ENCODE measurements around the gene COA8.
"Not testable (repeated sequence)": the region's sequence is repeated elsewhere in the genome, so short reads cannot be mapped to it uniquely, and the experiment has no call there.

COA8 gene

GRCh38 chr14:103520657-103521437 is 41.9 kb upstream of the COA8 start:
- Histone ChIP-seq H3K27ac (ENCODE audit: low read depth, low read length) (no peak overlapping the region; the same call in 1 of the 2 replicates), H2AFZ (ENCODE audit: low read length, unreplicated experiment) (no peak overlapping the region), H3K4me3 (ENCODE audit: low read depth, low read length) (peak overlapping the region; percentile 84), H3K4me1 (ENCODE audit: control insufficient read depth, insufficient read depth, low read length, unreplicated experiment) (peaks cover 24% of the 10 kb centered on the region), H3K36me3 (ENCODE audit: insufficient read depth, low read length) (no peaks in the 10 kb centered on the region), H3K79me2 (ENCODE audit: control insufficient read depth, insufficient read depth, low read length, unreplicated experiment) (no peaks in the 10 kb centered on the region), H3K27me3 (ENCODE audit: insufficient read depth, low read length) (peaks cover 23% of the 10 kb centered on the region)

GRCh38 chr14:103521438-103521950 is 41.3 kb upstream of the COA8 start:
- Histone ChIP-seq H3K27me3 (ENCODE audit: insufficient read depth, low read length) (peaks cover 23% of the 10 kb centered on the region), H3K79me2 (ENCODE audit: control insufficient read depth, insufficient read depth, low read length, unreplicated experiment) (no peaks in the 10 kb centered on the region), H3K27ac (ENCODE audit: low read depth, low read length) (no peak overlapping the region; the same call in 1 of the 2 replicates), H2AFZ (ENCODE audit: low read length, unreplicated experiment) (no peak overlapping the region), H3K4me3 (ENCODE audit: low read depth, low read length) (peak overlapping the region; percentile 84), H3K36me3 (ENCODE audit: insufficient read depth, low read length) (no peaks in the 10 kb centered on the region), H3K4me1 (ENCODE audit: control insufficient read depth, insufficient read depth, low read length, unreplicated experiment) (peaks cover 30% of the 10 kb centered on the region)

GRCh38 chr14:103521951-103522563 is 40.7 kb upstream of the COA8 start:
- peaks cover 23% of the 10 kb centered on the region for H3K27me3 ChIP-seq (ENCODE audit: insufficient read depth, low read length)
- H3K4me3 ChIP-seq (ENCODE audit: low read depth, low read length) = peak overlapping the region; percentile 84
- H3K27ac ChIP-seq (ENCODE audit: low read depth, low read length) = no peak overlapping the region
- no peaks in the 10 kb centered on the region for H3K36me3 ChIP-seq (ENCODE audit: insufficient read depth, low read length)
- no peak overlapping the region for H2AFZ ChIP-seq (ENCODE audit: low read length, unreplicated experiment)
- H3K79me2 ChIP-seq (ENCODE audit: control insufficient read depth, insufficient read depth, low read length, unreplicated experiment) = no peaks in the 10 kb centered on the region
- H3K4me1 ChIP-seq (ENCODE audit: control insufficient read depth, insufficient read depth, low read length, unreplicated experiment) = peaks cover 35% of the 10 kb centered on the region

- no peaks in the 10 kb centered on the region for H3K36me3 ChIP-seq (ENCODE audit: insufficient read depth, low read length)
- H3K27me3 ChIP-seq (ENCODE audit: insufficient read depth, low read length) = peaks cover 23% of the 10 kb centered on the region
- H3K4me1 ChIP-seq (ENCODE audit: control insufficient read depth, insufficient read depth, low read length, unreplicated experiment) = peaks cover 42% of the 10 kb centered on the region
- H2AFZ ChIP-seq (ENCODE audit: low read length, unreplicated experiment) = no peak within 1 kb of the TSS
- H3K79me2 ChIP-seq (ENCODE audit: control insufficient read depth, insufficient read depth, low read length, unreplicated experiment) = no peaks in the 10 kb centered on the region
- no peak within 1 kb of the TSS for H3K27ac ChIP-seq (ENCODE audit: low read depth, low read length)
- peak within 1 kb of the TSS; percentile 84 for H3K4me3 ChIP-seq (ENCODE audit: low read depth, low read length)
These were observed 39.8 kb upstream of the COA8 start, which contains the start of gene CKB for GRCh38 chr14:103522649-103523574. Gene CKB (minus strand): TSS chr14:103522830. CDS start chr14:103522493, 337 bp downstream.

- H3K79me2 ChIP-seq (ENCODE audit: control insufficient read depth, insufficient read depth, low read length, unreplicated experiment) = peaks cover 1% of the 10 kb centered on the region
- no peak overlapping the region for H2AFZ ChIP-seq (ENCODE audit: low read length, unreplicated experiment)
- no peak overlapping the region for H3K27ac ChIP-seq (ENCODE audit: low read depth, low read length)
- H3K4me1 ChIP-seq (ENCODE audit: control insufficient read depth, insufficient read depth, low read length, unreplicated experiment) = peaks cover 48% of the 10 kb centered on the region
- 0 out of 2 replicates have a peak overlapping the region, but pooled peaks have one; percentile 84 for H3K4me3 ChIP-seq (ENCODE audit: low read depth, low read length)
- peaks cover 23% of the 10 kb centered on the region for H3K27me3 ChIP-seq (ENCODE audit: insufficient read depth, low read length)
- no peaks in the 10 kb centered on the region for H3K36me3 ChIP-seq (ENCODE audit: insufficient read depth, low read length)
These were observed 39.2 kb upstream of the COA8 start for GRCh38 chr14:103523575-103523954.

GRCh38 chr14:103524002-103524935 is 38.5 kb upstream of the COA8 start:
- Histone ChIP-seq H3K4me3 (ENCODE audit: low read depth, low read length) (no peak overlapping the region), H2AFZ (ENCODE audit: low read length, unreplicated experiment) (no peak overlapping the region), H3K79me2 (ENCODE audit: control insufficient read depth, insufficient read depth, low read length, unreplicated experiment) (peaks cover 4% of the 10 kb centered on the region), H3K4me1 (ENCODE audit: control insufficient read depth, insufficient read depth, low read length, unreplicated experiment) (peaks cover 41% of the 10 kb centered on the region), H3K27ac (ENCODE audit: low read depth, low read length) (no peak overlapping the region), H3K27me3 (ENCODE audit: insufficient read depth, low read length) (peaks cover 23% of the 10 kb centered on the region), H3K36me3 (ENCODE audit: insufficient read depth, low read length) (no peaks in the 10 kb centered on the region)

- Histone ChIP-seq H3K79me2 (ENCODE audit: control insufficient read depth, insufficient read depth, low read length, unreplicated experiment) (peaks cover 18% of the 10 kb centered on the region), H3K4me1 (ENCODE audit: control insufficient read depth, insufficient read depth, low read length, unreplicated experiment) (peaks cover 37% of the 10 kb centered on the region), H3K27me3 (ENCODE audit: insufficient read depth, low read length) (peaks cover 23% of the 10 kb centered on the region)
- not testable (repeated sequence) for H3K36me3 ChIP-seq (ENCODE audit: insufficient read depth, low read length); H3K27ac ChIP-seq (ENCODE audit: low read depth, low read length); H3K4me3 ChIP-seq (ENCODE audit: low read depth, low read length); H2AFZ ChIP-seq (ENCODE audit: low read length, unreplicated experiment)
These were observed 37.1 kb upstream of the COA8 start for GRCh38 chr14:103525430-103526246.

GRCh38 chr14:103526247-103526913 is 36.4 kb upstream of the COA8 start:
- Histone ChIP-seq H3K4me3 (ENCODE audit: low read depth, low read length) (no peak overlapping the region), H3K4me1 (ENCODE audit: control insufficient read depth, insufficient read depth, low read length, unreplicated experiment) (peaks cover 38% of the 10 kb centered on the region), H3K27ac (ENCODE audit: low read depth, low read length) (peak overlapping the region; percentile 73; the same call in 1 of the 2 replicates)

GRCh38 chr14:103526914-103527248 is 35.9 kb upstream of the COA8 start:
- no peak overlapping the region for H2AFZ ChIP-seq (ENCODE audit: low read length, unreplicated experiment)
- H3K4me3 ChIP-seq (ENCODE audit: low read depth, low read length) = 0 out of 2 replicates have a peak overlapping the region, but pooled peaks have one; percentile 34
- peaks cover 3% of the 10 kb centered on the region; the same call in 1 of the 2 replicates for H3K36me3 ChIP-seq (ENCODE audit: insufficient read depth, low read length)
- peaks cover 27% of the 10 kb centered on the region for H3K79me2 ChIP-seq (ENCODE audit: control insufficient read depth, insufficient read depth, low read length, unreplicated experiment)
- H3K27ac ChIP-seq (ENCODE audit: low read depth, low read length) = peak overlapping the region; percentile 73
- H3K27me3 ChIP-seq (ENCODE audit: insufficient read depth, low read length) = peaks cover 18% of the 10 kb centered on the region
- H3K4me1 ChIP-seq (ENCODE audit: control insufficient read depth, insufficient read depth, low read length, unreplicated experiment) = peaks cover 38% of the 10 kb centered on the region

More at GRCh38 chr14:103526247-103526913, 36.4 kb upstream of the COA8 start:
- H3K36me3 ChIP-seq (ENCODE audit: insufficient read depth, low read length) = peaks cover 3% of the 10 kb centered on the region; the same call in 1 of the 2 replicates
- H3K27me3 ChIP-seq (ENCODE audit: insufficient read depth, low read length) = peaks cover 23% of the 10 kb centered on the region
- no peak overlapping the region for H2AFZ ChIP-seq (ENCODE audit: low read length, unreplicated experiment)
- H3K79me2 ChIP-seq (ENCODE audit: control insufficient read depth, insufficient read depth, low read length, unreplicated experiment) = peaks cover 25% of the 10 kb centered on the region

All from ACC112 (cell line).